IMR-90 (cell line): ENCODE results near the gene GPATCH2. TPM values are rescaled to one million over a fixed set of nuclear protein-coding genes. Genes with fewer than 3 reads are reported as not detected.

ENCODE experiments used
- polyA plus RNA-seq, 3 experiments: library from polyadenylated mRNA; depleted of rRNA; stranded (reverse); fragments of >200 nt; gene quantifications; 2 replicates each; pipeline ENCODE4 v1.2.3, GENCODE V29; 2012; ENCODE audit warnings: low replicate concordance in 1 of 3
- total RNA-seq: library from RNA; depleted of rRNA; stranded (reverse); fragments of >200 nt; gene quantifications from 2 replicates; pipeline ENCODE4 v1.2.3, GENCODE V29; 2012; rRNA removed

Gene GPATCH2
- total and polyA plus RNA-seq, 2 of the 4 experiments (the other 2 are of a cell fraction) = 4.7 to 11.8 TPM

Other genes starting within 250 kb of the GPATCH2 start
- 0.18 and 0.28 TPM in 2 replicates for gene SPATA17, start 254 bp upstream of the GPATCH2 start, total RNA-seq
- gene SPATA17, start 254 bp upstream of the GPATCH2 start, polyA plus RNA-seq (2012; rRNA removed) = 0.03 and 0.20 TPM in 2 replicates